HepG2 (cell line): ENCODE data around the gene DLL1. TPM values are rescaled to one million over a fixed set of nuclear protein-coding genes. Genes with fewer than 3 reads are reported as not detected.

Experiments used
- ATAC-seq: fragments of 200-7000 bp; cut with Tn5 transposase; 3 replicates; pipeline ENCODE4 v1.9.1; 2020; ENCODE audit warnings: mild to moderate bottlenecking, moderate library complexity
- BruUV-seq: library from RNA; stranded (reverse); fragments of 400-500 nt; replicated peaks from 2 replicates; lab custom pipeline; 2021; lab: Mats Ljungman, UMichigan
- CTCF ChIA-PET: fragments of 300-600 bp; formaldehyde crosslinking; extraction: SDS; loops from one replicate; lab custom pipeline; 2021; ENCODE audit warnings: low total read pairs, inconsistent platforms, low intra/inter-chr PET ratio; lab: Yijun Ruan, JAX
- POLR2A ChIA-PET: fragments of 350-600 bp; sonication (Branson Sonifier 250); formaldehyde crosslinking; loops from one replicate; lab custom pipeline; 2020; ENCODE audit warnings: antibody characterized with exemption, inconsistent platforms; lab: Yijun Ruan, JAX
- DNase-seq: peaks from one replicate; pipeline ENCODE4 v3.0.0-alpha.2; 2015; ENCODE audit warnings: low spot score
- FAIRE-seq: peaks from 3 replicates; lab custom pipeline; 2011; peaks lifted over from hg19 to GRCh38; lab: Jason Lieb, UNC
- H2AFZ ChIP-seq: one replicate; pipeline ENCODE4 v1.6.1; 2011; ENCODE audit warnings: low read length, inconsistent platforms
- H3K27ac ChIP-seq: fragments of 300-600 bp; 3 replicates; pipeline ENCODE4 v1.8.0; 2011; ENCODE audit warnings: mixed run types, mild to moderate bottlenecking, mixed read lengths, low read length, inconsistent platforms; ENCODE audit not compliant: insufficient read depth; ENCODE audit errors: extremely low read length
- H3K27me3 ChIP-seq, 2 experiments: fragments of 200-600 bp in 1 of 2; 2 replicates in 1 of 2; 3 replicates in 1 of 2; pipeline versions ENCODE4 v1.6.0 to v1.8.0; 2011; ENCODE audit warnings: low read length in 2 of 2, mild to moderate bottlenecking in 2 of 2, moderate library complexity in 2 of 2, inconsistent platforms in 1 of 2; ENCODE audit not compliant: insufficient read depth in 2 of 2, control insufficient read depth in 1 of 2
- H3K36me3 ChIP-seq, 2 experiments: fragments of 200-600 bp in 1 of 2; replicated peaks in 1 of 2; 2 replicates in 1 of 2; 3 replicates in 1 of 2; pipeline versions ENCODE4 v1.5.1 to v1.8.0; 2011; ENCODE audit warnings: low read length in 2 of 2, inconsistent platforms in 1 of 2; ENCODE audit not compliant: insufficient read depth in 2 of 2, control insufficient read depth in 1 of 2
- H3K4me1 ChIP-seq: 2 replicates; pipeline ENCODE4 v1.5.1; 2012; ENCODE audit warnings: low read length, inconsistent platforms; ENCODE audit not compliant: insufficient read depth
- H3K4me2 ChIP-seq: 2 replicates; pipeline ENCODE4 v1.6.0; 2011; ENCODE audit warnings: low read depth, low read length, inconsistent platforms
- H3K4me3 ChIP-seq, 3 experiments: fragments of 200-600 bp in 1 of 3; sonication (generic), shearing (Covaris generic) in 1 of 3; replicated peaks in 1 of 3; 2 replicates each; pipeline ENCODE4 v1.5.1; 2011 to 2016; ENCODE audit warnings: low read length in 3 of 3, inconsistent platforms in 2 of 3, low read depth in 2 of 3, mild to moderate bottlenecking in 2 of 3, control low read depth in 1 of 3, mixed read lengths in 1 of 3; ENCODE audit not compliant: insufficient read depth in 1 of 3
- H3K79me2 ChIP-seq: one replicate; pipeline ENCODE4 v1.6.1; 2011; ENCODE audit warnings: low read length, inconsistent platforms; ENCODE audit not compliant: insufficient read depth
- H3K9ac ChIP-seq: 2 replicates; pipeline ENCODE4 v1.6.0; 2011; ENCODE audit warnings: mild to moderate bottlenecking, low read depth, low read length, inconsistent platforms; ENCODE audit not compliant: insufficient read depth
- H3K9me3 ChIP-seq: 2 replicates; pipeline ENCODE4 v1.5.1; 2012; ENCODE audit warnings: mild to moderate bottlenecking, low read length
- H4K20me1 ChIP-seq: 2 replicates; pipeline ENCODE4 v1.6.0; 2011; ENCODE audit warnings: inconsistent platforms, mild to moderate bottlenecking, low read length, moderate library complexity; ENCODE audit not compliant: insufficient read depth
- AHR ChIP-seq: IDR thresholded peaks from 2 replicates; pipeline ENCODE4 v1.6.1; 2018; ENCODE audit warnings: missing genetic modification reagents, missing compliant biosample characterization
- BATF2 ChIP-seq: sonication (generic); formaldehyde crosslinking; IDR thresholded peaks from 2 replicates; pipeline ENCODE4 v1.8.0; 2022; ENCODE audit warnings: mild to moderate bottlenecking, missing genetic modification reagents, moderate library complexity
- DZIP1 ChIP-seq: sonication (generic); formaldehyde crosslinking; IDR thresholded peaks from 2 replicates; pipeline ENCODE4 v1.5.0; 2020; ENCODE audit warnings: mild to moderate bottlenecking, missing genetic modification reagents
- PBX3 ChIP-seq: sonication (generic); formaldehyde crosslinking; IDR thresholded peaks from 2 replicates; pipeline ENCODE4 v1.8.1; 2023; ENCODE audit warnings: missing genetic modification reagents, inconsistent platforms, borderline replicate concordance
- ZBTB7A ChIP-seq: sonication (generic); formaldehyde crosslinking; IDR thresholded peaks from 2 replicates; pipeline ENCODE4 v1.8.0; 2022; ENCODE audit warnings: mild to moderate bottlenecking, missing genetic modification reagents
- ZNF180 ChIP-seq: sonication (generic); formaldehyde crosslinking; IDR thresholded peaks from 2 replicates; pipeline ENCODE4 v1.4.0; 2020; ENCODE audit warnings: low read depth, missing genetic modification reagents, borderline replicate concordance
- ZNF260 ChIP-seq: sonication (generic); formaldehyde crosslinking; IDR thresholded peaks from 2 replicates; pipeline ENCODE4 v1.4.0; 2020; ENCODE audit warnings: missing genetic modification reagents, low read depth, mild to moderate bottlenecking, borderline replicate concordance
- ZNF484 ChIP-seq: sonication (generic); formaldehyde crosslinking; IDR thresholded peaks from 2 replicates; pipeline ENCODE4 v1.5.1; 2020; ENCODE audit warnings: mild to moderate bottlenecking, low read depth, missing genetic modification reagents, borderline replicate concordance
- ZNF496 ChIP-seq: sonication (generic); formaldehyde crosslinking; IDR thresholded peaks from 2 replicates; pipeline ENCODE4 v1.8.1; 2023; ENCODE audit warnings: mild to moderate bottlenecking, moderate library complexity, missing genetic modification reagents; ENCODE audit not compliant: insufficient replicate concordance
- ZNF558 ChIP-seq: sonication (generic); formaldehyde crosslinking; IDR thresholded peaks from 2 replicates; pipeline ENCODE4 v1.9.0; 2022; ENCODE audit warnings: mild to moderate bottlenecking, missing genetic modification reagents, borderline replicate concordance
- ZNF646 ChIP-seq: sonication (generic); formaldehyde crosslinking; IDR thresholded peaks from 2 replicates; pipeline ENCODE4 v1.9.0; 2021; ENCODE audit warnings: mild to moderate bottlenecking, missing genetic modification reagents
- WGBS: methylation state at CpG from one replicate; pipeline ENCODE4 v1.1.6; 2017; ENCODE audit warnings: low lambda C conversion rate; 5-methylcytosine and 5-hydroxymethylcytosine counted together
- in situ Hi-C: cut with HindIII; loops from 2 replicates; pipeline ENCODE4 v1.10.0; 2017; ENCODE audit warnings: low pct_unique_long_range_greater_than_20kb; ENCODE audit not compliant: extremely low pct_ligation_motif_present
- intact Hi-C: fragments of 100-400 bp; cut with micrococcal nuclease; formaldehyde crosslinking; loops from one replicate; pipeline ENCODE4 v1.10.0; 2022; ENCODE audit not compliant: unreplicated experiment
- polyA plus RNA-seq, 8 experiments: library from polyadenylated mRNA; depleted of rRNA in 3 of 8; stranded (reverse) in 7 of 8; unstranded in 1 of 8; fragments of >200 nt; fragmentation: Illumina TruSeq in 4 of 8; extraction: Trizol in 4 of 8; gene quantifications; 2 replicates each; pipeline versions ENCODE4 v1.2.1 to v1.2.3, GENCODE V29; 2011 to 2016; ENCODE audit warnings: low read depth in 4 of 8, missing spikeins in 1 of 8, mixed read lengths in 1 of 8; ENCODE audit not compliant: insufficient read depth in 1 of 8
- total RNA-seq, 5 experiments: library from RNA; depleted of rRNA; stranded (reverse); fragments of >200 nt; fragmentation: Illumina TruSeq; extraction: Trizol; gene quantifications; 2 replicates each; pipeline ENCODE4 v1.2.3, GENCODE V29; 2016; ENCODE audit warnings: low read depth in 1 of 5

DLL1 gene
- total and polyA plus RNA-seq, 2 of the 13 experiments (the other 11 are each of a cell fraction or from before 2014, with no cell fraction given): not detected

DNA sequence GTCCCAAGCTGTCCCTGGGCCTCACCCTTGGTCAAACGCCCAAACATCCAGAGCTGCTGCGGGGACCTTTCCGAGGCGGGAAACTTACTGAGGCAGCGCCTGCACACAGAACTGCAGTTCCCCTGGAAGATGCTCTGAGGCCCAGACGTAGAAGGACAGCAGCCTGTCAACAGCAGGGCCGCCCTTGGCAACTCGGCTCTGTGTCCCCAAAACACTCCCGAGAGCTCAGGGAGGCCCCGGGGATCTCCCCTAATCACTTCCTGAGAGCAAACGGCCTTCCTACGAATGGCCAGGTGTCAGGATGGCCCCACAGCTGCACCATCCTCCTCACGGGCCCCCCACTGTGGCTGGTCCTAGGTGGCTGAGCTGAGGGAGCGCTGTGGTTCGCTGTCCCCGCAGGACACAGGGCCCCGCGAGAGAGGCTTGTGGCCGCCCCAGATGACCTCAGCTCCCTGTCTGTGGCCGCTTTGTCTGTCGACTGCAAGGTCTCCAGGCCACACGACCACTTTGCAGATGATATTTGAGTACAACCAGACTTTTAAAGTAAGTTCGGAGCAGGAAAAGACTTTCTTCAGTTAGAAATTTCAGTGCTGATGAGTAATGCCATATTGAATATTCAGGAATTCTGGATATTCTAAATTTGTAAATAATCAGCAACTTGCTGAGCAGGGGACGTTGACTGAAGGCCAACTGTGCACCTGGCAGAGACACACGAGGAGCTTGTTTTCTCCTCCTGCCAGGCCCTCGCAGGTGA lies 46.0 kb downstream of the DLL1 start:
- CTCF ChIA-PET: no interaction called here
- Histone ChIP-seq H4K20me1 (no peaks in the 10 kb centered on the region), H3K27me3 (peaks cover 27 to 63% of the 10 kb centered on the region in 2 experiments), H3K79me2 (no peaks in the 10 kb centered on the region), H3K4me3 (no peak overlapping the region), H3K9me3 (no peaks in the 10 kb centered on the region), H3K4me1 (no peaks in the 10 kb centered on the region), H3K4me2 (no peak overlapping the region), H3K9ac (no peak overlapping the region), H3K36me3 (no peaks in the 10 kb centered on the region), H3K27ac (no peak overlapping the region), H2AFZ (no peak overlapping the region)
- ATAC-seq (peak; percentile 22; the same call in 2 of the 3 replicates), DNase-seq (no peak), FAIRE-seq (no peak)
- 21% methylated on average over 18 of the region's 26 CpGs for WGBS
- POLR2A ChIA-PET: no interaction called here
- intact Hi-C loops (no loop called here), in situ Hi-C loops (no loop called here)
- BruUV-seq: no TSS peak
- no peak for TF ChIP-seq ZNF558 (CRISPR knock-in tag)
- TF ChIP-seq ZNF484 (CRISPR knock-in tag): no peak
- TF ChIP-seq ZNF260 (CRISPR knock-in tag): no peak
- TF ChIP-seq ZNF646: no peak
- TF ChIP-seq ZNF180 (CRISPR knock-in tag): no peak
- no peak for TF ChIP-seq AHR
- TF ChIP-seq DZIP1 (CRISPR knock-in tag): no peak
- TF ChIP-seq BATF2 (CRISPR knock-in tag): no peak
- TF ChIP-seq PBX3 (CRISPR knock-in tag): no peak
- TF ChIP-seq ZBTB7A: no peak
- no peak for TF ChIP-seq ZNF496 (CRISPR knock-in tag)
